ENCODE results near the gene DDT. TPM values are rescaled to one million over a fixed set of nuclear protein-coding genes. Genes with fewer than 3 reads are reported as not detected.
"Not testable (repeated sequence)": the region's sequence is repeated elsewhere in the genome, so short reads cannot be mapped to it uniquely, and the experiment has no call there.

Gene DDT
- total and polyA plus RNA-seq, 12 donors, result 118 to 300 (median 146) TPM

DNA sequence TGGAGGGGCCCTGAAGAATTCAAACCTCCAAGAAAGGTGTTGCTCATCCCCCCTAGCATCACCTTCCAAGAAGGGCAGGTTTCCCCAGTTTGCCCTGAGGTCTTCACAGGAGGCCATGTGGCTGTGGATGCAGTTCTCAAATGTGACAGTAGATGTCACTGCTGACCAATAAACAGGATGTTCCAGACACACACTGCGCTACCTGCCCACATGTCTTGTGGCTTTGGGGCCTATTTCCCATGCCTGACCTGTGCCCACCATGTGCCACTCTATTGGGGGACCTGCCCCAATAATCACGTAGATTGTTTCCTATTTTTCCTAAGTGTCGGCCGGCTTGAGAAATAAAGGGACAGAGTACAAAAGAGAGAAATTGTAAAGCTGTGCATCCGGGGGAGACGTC is 10.2 kb upstream of the DDT start:
- WGBS, 2 donors, result 36 to 44% methylated on average over 6 of the region's 6 CpGs
- intact Hi-C loops (cut with DNase I), result loop anchor here in 1 of 10 donors (10.0 kb wide), 1 partner anchor 260 kb away; the partner anchor contains the start of gene GGT5
- no peaks in the 10 kb centered on the region for H3K36me3 ChIP-seq
- H3K4me1 ChIP-seq, result no peaks in the 10 kb centered on the region
- TF ChIP-seq, protein P1, sequence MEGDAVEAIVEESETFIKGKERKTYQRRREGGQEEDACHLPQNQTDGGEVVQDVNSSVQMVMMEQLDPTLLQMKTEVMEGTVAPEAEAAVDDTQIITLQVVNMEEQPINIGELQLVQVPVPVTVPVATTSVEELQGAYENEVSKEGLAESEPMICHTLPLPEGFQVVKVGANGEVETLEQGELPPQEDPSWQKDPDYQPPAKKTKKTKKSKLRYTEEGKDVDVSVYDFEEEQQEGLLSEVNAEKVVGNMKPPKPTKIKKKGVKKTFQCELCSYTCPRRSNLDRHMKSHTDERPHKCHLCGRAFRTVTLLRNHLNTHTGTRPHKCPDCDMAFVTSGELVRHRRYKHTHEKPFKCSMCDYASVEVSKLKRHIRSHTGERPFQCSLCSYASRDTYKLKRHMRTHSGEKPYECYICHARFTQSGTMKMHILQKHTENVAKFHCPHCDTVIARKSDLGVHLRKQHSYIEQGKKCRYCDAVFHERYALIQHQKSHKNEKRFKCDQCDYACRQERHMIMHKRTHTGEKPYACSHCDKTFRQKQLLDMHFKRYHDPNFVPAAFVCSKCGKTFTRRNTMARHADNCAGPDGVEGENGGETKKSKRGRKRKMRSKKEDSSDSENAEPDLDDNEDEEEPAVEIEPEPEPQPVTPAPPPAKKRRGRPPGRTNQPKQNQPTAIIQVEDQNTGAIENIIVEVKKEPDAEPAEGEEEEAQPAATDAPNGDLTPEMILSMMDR (IDR thresholded peaks at IDR 0.05), result peak in 6 of 9 donors; percentile 50 to 82 (median 58)
- ATAC-seq (peak in 4 of 8 donors; percentile 16 to 65 (median 36)), DNase-seq (no peak)
- H3K27me3 ChIP-seq, result no peaks in the 10 kb centered on the region
- no peak overlapping the region for H3K27ac ChIP-seq
- no peak overlapping the region for H3K4me3 ChIP-seq
- H3K9me3 ChIP-seq, result no peaks in the 10 kb centered on the region

DNA sequence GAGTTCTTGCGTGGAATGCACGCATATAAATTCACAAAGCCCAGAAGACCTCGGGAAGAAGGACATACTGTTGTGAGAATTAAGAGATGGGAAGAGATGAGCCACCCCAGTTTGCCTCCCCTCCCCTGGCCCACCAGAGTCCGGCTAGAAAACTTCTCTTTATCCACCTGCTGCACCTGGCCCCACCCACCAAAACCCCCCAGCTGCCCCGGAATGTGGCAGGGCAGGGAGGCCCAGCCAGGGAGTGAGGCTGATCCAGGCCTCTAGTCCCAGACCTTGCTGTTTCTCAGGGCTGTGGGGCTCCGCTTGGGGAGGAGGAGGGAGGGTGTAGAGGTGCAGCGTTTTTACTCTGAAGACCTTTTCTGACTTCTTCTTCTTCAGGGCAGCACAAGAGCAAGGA is 6.3 kb upstream of the DDT start:
- not testable (repeated sequence) for H3K4me1 ChIP-seq, H3K27me3 ChIP-seq, H3K27ac ChIP-seq, DNase-seq, H3K9me3 ChIP-seq, H3K36me3 ChIP-seq, ATAC-seq
- peak overlapping the region in 1 of 10 donors; percentile 38 for H3K4me3 ChIP-seq
- intact Hi-C loops (cut with DNase I), result loop anchor here in 1 of 10 donors (10.0 kb wide), 1 partner anchor 264 kb away; the partner anchor contains the start of gene GGT5
- 52 to 81% methylated on average over 5 to 6 of the region's 7 CpGs for WGBS, 2 donors

DNA sequence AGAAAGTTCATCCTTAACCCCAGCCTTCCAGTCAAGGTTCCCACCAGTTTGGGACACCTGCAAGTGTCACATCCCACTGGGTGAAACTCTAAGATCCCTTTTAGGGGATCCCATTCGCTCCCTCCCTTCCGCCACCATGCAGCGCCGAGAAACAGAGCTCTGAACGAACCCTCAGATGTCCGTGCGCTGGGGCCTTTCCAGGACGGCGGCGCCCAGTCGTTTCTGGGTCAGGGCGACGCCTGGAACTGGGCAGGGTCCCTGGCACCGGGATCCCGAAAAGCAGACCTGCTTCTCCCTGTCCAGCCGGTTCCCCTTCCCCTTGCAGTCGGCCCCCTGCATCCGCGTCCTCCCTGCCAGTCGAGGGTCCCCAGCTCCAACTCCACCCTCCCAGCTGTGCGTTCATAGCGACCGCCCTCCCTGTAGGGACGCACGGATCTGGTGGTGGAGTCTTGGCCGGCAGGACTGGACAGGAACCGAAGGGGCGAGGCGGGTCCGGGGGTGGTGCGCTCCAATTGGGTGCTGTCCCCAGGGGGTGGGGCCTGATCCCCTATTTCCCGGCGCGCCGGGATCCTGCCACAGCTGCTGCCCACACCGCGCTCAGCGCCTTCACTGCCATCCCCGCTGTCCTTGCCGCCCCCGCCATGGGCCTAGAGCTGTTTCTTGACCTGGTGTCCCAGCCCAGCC is 5.5 kb upstream of the DDT start, which contains the start of gene GSTT2:
GSTT2 (plus strand) TSS at position 578 of the 684 bp plus-strand sequence.
- H3K27me3 ChIP-seq, DNase-seq, H3K4me1 ChIP-seq, H3K36me3 ChIP-seq, H3K27ac ChIP-seq, H3K9me3 ChIP-seq: not testable (repeated sequence)
- peak; percentile 84 to 95 (median 91) for ATAC-seq
- intact Hi-C loops (cut with DNase I), result loop anchor here in 3 of 10 donors (10.0 kb wide), 3 partner anchors 55 to 265 kb away; partner anchors contain the start of gene GGT5 (in 1 of the 3)
- no CpG with 5 or more reads among the region's 41 CpGs for WGBS, 2 donors
- H3K4me3 ChIP-seq, result peak within 1 kb of the TSS in 1 of 10 donors; percentile 38

DNA sequence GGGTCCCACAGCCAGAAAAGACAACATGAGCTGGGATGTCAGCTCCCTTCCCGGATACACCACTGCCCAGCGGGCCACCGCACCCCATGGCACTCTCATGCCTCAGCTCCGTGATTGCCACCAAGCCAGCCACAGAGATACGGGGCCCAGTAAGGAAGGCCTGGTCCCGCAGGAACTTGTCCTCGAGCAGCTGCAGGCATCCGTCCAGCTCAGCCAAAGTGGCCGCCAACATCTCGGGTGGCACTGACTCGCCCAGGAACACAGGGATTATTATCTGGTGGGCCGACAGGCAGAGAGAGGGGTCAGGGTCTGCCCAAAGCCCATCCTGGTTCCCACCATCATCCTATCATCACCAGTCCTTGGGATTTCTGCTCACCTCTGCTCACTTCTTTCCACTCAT is 3.1 kb upstream of the DDT start:
- WGBS, 2 donors, result 81 to 89% methylated on average over 7 of the region's 12 CpGs
- intact Hi-C loops (cut with DNase I), result loop anchor here in 2 of 10 donors (10.0 kb wide), 2 partner anchors 53 to 63 kb away; no protein-coding TSS in a partner anchor
- not testable (repeated sequence) for H3K27ac ChIP-seq, H3K36me3 ChIP-seq, H3K27me3 ChIP-seq, H3K4me1 ChIP-seq, H3K4me3 ChIP-seq, H3K9me3 ChIP-seq, DNase-seq, ATAC-seq

DNA sequence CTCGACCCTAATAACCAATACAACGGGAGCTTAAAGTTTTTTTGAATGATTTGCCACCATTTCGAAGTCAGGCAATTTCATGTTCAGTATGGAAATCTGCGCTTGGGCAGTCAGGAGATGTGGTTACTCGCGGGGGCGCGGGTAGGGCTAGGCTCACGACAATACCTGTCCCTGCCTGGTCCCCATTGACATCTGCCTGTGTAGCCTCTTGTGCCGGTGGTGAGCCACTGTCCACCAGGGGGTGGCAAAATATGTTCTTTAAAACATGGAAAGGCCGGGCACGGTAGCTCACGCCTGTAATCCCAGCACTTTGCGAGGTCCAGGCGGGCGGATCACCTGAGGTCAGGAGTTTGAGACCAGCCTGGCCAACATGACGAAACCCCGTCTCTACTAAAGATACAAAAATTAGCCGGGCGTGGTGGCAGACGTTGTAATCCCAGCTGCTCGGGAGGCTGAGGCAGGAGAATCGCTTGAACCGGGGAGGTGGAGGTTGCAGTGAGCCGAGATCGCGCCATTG is 653 bp upstream of the DDT start:
- intact Hi-C loops (cut with DNase I), result loop anchor here in 6 of 10 donors (5.0 to 10.0 kb wide), 4 partner anchors 43 to 60 kb away; no protein-coding TSS in a partner anchor
- not testable (repeated sequence) for H3K27ac ChIP-seq, H3K9me3 ChIP-seq, DNase-seq, H3K4me3 ChIP-seq, H3K27me3 ChIP-seq
- Histone ChIP-seq H3K36me3 (peaks cover 0 to 23% (median 8%) of the 10 kb centered on the region in 9 donors), H3K4me1 (peaks cover 0 to 15% (median 0%) of the 10 kb centered on the region in 9 donors)
- WGBS, 2 donors, result 14 to 23% methylated on average over 7 to 8 of the region's 27 CpGs
- ATAC-seq, result peak in 6 of 8 donors; percentile 31 to 48 (median 44)

DNA sequence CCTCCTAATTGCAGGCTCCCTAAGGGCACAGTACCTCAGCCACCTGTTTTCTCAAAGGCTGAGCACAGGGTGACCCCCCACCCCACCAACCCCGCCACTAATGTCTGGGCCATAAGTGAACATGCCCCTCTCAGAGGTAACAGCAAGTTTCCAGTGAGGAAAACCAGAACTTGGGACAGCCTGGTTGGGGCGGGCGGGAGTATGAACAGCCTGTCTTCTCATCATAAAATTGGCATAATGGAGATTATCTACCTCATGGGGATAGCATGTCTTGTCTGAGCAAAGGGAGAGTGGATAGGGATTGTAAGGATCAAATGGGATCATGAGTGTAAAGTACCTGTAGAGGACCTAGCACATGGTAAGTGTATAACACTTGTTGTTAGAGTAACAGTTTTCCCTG is 2.3 kb downstream of the DDT start:
- intact Hi-C loops (cut with DNase I), result loop anchor here in 6 of 10 donors (5.0 to 10.0 kb wide), 4 partner anchors 40 to 57 kb away; no protein-coding TSS in a partner anchor
- Histone ChIP-seq H3K4me1 (peaks cover 0 to 23% (median 0%) of the 10 kb centered on the region in 9 donors), H3K36me3 (peaks cover 0 to 32% (median 15%) of the 10 kb centered on the region in 9 donors)
- H3K27ac ChIP-seq, H3K9me3 ChIP-seq, H3K4me3 ChIP-seq, ATAC-seq, DNase-seq, H3K27me3 ChIP-seq: not testable (repeated sequence)
- WGBS, 2 donors, result 91 to 93% methylated on average over 3 of the region's 3 CpGs

Measured in heart right ventricle (tissue), 16 donors.